GM21825 (cell line): ENCODE results near the gene FAM50A.
"Not testable (repeated sequence)": the region's sequence is repeated elsewhere in the genome, so short reads cannot be mapped to it uniquely, and the experiment has no call there.

Experiments used
- ATAC-seq: cut with Tn5 transposase; IDR thresholded peaks from one replicate; pipeline ENCODE4 v1.9.1; 2021; ENCODE audit warnings: mild to moderate bottlenecking, moderate library complexity; ENCODE audit not compliant: unreplicated experiment

FAM50A gene, protein sequence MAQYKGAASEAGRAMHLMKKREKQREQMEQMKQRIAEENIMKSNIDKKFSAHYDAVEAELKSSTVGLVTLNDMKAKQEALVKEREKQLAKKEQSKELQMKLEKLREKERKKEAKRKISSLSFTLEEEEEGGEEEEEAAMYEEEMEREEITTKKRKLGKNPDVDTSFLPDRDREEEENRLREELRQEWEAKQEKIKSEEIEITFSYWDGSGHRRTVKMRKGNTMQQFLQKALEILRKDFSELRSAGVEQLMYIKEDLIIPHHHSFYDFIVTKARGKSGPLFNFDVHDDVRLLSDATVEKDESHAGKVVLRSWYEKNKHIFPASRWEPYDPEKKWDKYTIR

DNA sequence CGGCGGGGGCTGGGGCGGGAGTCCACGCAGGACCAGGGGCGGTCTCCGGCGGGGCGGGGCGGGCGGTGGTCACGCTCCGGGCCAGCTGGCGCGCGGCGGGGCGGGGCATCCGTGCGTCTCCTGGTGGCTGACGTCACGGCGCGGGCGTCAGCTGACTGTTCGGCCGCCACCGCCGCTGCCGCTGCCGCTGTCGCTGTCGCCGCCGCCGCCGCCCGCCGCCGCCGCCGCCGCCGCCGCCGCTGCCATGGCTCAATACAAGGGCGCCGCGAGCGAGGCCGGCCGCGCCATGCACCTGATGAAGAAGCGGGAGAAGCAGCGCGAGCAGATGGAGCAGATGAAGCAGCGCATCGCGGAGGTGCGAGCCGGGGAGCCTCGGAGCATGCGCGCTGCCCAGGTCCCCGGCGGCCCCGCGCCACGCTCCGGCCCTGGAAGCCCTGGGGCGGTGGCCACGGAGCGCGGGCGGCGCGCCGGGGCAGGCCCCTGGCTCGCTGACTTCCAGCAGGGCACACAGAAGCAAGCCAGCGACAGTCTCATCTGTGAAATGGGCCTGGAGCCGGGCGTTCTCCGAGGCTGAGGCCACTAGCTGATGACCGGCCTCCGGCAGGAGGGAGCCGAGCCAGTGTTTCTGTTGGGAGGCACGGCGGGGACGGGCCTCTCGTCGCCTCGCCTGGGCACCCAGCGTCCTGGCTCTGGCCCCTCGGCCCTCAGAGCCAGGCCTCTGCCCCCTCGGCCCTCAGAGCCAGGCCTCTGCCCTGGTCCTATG, at the start of gene FAM50A:
Gene FAM50A (plus strand): TSS at position 150 of the 763 bp plus-strand sequence. CDS start 95 bp downstream, at position 245.
- peak; percentile 74 for ATAC-seq

DNA sequence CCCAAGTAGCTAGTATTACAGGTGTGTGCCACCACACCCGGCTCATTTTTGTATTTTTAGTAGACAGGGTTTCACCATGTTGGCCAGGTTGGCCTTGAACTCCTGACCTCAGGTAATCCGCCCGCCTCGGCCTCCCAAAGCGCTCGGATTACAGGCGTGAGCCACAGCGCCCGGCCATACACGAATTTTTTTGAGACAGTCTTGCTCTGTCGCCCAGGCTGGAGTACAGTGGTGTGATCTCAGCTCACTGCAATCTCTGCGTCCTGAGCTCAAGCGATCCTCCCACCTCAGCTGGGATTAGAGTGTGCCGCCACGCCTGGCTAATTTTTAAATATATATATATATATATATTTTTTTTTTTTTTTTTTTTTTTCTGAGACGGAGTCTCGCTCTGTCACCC, 47.6 kb upstream of the FAM50A start:
- not testable (repeated sequence) for ATAC-seq

DNA sequence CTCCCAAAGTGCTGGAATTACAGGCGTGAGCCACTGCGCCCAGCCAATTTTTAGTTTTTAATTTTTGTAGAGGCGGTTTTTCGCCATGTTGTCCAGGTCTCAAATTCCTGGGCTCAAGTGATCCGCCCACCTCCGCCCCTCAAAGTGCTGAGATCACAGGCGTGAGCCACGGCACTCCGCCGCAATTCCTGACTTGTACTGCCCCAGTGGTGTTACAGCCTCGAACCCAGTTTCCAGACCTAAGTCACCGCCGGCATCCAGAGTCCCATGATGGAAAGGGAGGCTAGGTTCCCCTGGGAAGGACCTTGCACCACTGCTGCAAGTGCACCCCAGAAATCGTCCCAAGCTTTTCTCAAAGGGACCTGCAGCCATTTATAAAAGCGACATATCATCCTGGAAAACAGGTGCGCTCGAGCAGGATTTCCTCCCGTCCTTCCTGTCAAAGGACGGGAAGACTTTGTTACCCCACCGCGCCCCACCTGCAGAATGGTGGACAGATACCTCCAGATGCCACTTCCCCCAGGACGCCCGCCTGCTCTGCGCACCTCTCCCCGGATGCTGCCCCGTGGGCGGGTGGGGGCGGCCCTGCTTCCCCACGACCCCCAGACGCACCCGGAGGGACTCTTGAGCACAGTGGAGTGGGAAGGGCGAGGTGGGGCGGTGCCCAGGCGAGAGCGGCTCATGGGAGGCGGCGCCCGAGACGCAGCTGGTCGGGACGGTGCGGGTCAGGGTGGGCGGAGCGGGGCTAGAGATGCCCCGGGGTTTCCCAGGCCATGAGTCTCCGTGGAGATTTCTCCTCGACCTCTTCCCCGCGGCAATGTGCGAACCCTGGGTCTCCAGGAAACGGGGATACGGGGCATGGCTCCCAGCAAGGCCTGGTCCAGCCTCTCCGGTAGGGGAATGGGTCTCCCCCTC, 46.7 kb upstream of the FAM50A start:
- ATAC-seq: peak; percentile 51

DNA sequence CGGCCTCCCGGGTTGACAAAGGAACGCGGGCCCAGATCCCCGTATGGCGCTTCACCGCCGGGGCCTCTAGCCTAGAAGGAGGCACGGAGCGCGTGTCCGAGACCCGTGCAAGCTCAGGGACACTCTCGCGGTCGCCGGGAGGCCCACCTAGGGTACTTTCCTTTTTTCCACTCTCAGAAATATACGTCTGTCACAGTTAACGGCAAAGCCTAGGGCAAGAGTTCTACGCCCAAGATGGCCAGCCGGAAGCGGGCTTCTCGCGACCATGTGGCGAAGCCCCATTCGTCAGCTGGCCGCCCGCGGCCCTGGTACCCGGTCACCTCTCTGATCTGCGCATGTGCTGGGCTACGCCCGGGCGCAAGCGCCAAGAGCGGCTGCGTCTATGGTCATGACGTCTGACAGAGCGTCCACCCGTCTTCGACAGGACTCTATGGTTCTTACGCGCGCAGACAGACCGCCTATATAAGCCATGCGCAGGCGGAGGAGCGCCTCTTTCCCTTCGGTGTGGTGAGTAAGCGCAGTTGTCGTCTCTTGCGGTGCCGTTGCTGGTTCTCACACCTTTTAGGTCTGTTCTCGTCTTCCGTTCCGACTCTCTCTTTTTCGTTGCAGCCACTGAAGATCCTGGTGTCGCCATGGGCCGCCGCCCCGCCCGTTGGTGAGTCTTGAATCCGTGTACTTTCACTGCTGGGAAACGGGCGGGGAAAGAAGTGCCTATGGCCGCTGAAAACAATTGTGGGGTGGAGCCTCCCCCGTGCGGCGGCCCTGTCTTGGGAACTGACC, 45.9 kb upstream of the FAM50A start, which contains the start of gene RPL10:
Gene RPL10 (plus strand): TSS at position 490 of the 780 bp plus-strand sequence. CDS start 143 bp downstream, at position 633.
- peak; percentile 68 for ATAC-seq

DNA sequence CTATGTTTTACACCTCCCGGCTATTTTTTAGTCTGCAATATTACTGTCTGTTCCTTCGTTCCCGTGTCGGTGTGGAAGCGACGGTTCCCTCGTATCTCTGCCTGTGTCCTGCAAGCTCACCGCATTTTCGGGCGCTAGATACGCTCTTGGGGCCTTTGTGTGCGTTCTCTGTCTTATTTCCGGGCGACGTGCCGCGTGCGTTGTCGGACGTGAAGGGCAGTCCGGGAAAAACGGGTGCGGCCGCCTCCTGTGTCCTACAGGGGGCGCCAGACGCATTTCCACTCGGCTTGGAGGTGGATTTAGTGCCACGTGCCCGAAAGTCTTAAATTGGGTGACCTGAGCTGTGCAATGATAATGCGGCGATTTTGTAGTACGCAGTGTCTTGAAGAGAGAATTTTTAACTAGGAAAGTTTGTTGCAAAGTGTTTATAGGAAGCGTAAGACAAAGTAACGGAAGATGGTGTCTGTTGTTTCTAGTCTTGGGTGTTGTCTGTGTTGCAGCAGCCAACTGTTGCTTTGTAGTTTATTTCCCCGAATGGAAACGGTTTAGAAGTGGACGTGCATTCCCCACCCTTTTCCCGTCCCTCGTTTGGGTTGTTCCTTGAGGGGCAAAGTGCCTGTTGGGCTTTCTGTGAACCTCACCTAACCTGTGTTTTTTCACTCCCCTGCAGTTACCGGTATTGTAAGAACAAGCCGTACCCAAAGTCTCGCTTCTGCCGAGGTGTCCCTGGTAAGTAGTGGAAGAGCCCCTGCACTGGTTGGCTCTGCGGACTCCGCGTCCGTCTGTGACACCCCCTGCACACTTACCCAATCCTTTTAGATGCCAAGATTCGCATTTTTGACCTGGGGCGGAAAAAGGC, 45.0 kb upstream of the FAM50A start:
- no peak for ATAC-seq

DNA sequence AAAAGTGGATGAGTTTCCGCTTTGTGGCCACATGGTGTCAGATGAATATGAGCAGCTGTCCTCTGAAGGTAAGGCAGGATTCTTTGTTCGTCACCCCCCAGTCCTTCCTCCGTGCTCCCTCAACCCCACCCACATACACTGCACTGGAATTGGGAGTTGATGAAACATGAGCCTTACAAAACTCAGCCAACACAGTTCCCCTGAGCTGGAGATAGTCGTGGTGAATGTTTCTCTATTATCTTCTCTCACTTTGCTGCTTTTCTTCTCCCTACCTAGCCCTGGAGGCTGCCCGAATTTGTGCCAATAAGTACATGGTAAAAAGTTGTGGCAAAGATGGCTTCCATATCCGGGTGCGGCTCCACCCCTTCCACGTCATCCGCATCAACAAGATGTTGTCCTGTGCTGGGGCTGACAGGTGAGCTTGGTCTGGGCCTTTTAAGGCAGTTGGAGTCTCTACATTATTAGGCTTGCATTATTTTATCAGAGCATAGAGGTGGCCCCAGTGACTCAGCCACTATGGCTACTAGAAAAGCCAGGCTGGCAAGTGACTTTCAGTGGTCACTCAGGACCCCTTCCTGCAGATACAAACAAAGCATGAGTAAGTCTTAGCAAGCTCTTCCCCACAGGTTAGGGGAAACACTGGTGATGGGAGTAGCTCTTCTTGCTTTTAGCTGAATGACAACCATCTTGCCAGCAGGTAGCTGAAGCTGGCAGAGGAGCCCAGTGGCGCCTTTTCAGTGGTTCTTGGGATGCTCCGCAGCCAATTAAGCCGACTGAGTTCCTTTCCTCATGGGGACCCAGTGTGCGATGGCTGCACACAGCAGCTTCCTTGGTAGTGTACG, 44.2 kb upstream of the FAM50A start:
- no peak for ATAC-seq

DNA sequence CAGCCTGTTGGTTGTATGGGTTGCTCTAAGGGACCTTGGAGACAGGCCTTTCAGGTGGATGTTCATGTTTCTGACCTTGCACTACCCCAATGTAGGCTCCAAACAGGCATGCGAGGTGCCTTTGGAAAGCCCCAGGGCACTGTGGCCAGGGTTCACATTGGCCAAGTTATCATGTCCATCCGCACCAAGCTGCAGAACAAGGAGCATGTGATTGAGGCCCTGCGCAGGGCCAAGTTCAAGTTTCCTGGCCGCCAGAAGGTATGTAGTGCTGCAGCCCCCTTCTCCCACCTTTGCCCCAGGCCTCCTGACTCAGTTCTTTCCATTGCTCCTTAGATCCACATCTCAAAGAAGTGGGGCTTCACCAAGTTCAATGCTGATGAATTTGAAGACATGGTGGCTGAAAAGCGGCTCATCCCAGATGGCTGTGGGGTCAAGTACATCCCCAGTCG, 43.5 kb upstream of the FAM50A start:
- not testable (repeated sequence) for ATAC-seq

DNA sequence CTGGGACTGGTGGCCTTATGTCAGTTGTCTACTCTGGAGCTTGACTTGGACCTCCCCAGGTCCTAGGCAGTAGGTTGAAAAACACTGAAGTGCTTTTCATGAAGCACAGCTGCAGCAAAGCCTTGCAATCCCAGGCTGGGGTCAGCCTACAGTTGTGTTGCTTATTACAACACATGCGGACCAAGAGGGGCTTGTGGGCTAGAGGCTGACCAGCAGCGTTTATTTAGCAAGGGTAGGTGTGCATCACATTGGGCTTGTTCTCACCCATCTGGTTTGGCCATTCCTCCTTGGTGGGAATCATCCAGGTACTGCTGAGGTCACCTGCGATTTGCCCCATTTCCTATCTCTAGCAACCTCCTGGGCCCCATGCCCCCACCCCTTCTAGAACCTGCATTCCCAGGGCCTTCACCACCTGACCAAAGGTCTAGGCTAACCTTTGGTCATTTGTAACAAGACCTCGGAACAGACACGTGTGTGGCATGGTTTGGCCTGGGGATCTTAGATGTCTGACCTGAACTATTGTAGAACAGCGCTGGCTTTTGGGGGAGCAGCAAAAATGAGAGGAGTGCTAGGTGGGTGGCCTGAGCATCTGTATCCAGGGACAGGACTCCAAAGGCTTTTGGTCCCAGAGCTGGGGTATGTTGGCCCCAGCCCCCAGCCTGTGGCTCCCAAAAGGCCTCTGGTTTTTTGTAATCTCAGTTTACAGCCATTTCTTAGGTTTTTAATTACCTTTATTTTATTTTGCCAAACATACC, 42.7 kb upstream of the FAM50A start:
- no peak for ATAC-seq

DNA sequence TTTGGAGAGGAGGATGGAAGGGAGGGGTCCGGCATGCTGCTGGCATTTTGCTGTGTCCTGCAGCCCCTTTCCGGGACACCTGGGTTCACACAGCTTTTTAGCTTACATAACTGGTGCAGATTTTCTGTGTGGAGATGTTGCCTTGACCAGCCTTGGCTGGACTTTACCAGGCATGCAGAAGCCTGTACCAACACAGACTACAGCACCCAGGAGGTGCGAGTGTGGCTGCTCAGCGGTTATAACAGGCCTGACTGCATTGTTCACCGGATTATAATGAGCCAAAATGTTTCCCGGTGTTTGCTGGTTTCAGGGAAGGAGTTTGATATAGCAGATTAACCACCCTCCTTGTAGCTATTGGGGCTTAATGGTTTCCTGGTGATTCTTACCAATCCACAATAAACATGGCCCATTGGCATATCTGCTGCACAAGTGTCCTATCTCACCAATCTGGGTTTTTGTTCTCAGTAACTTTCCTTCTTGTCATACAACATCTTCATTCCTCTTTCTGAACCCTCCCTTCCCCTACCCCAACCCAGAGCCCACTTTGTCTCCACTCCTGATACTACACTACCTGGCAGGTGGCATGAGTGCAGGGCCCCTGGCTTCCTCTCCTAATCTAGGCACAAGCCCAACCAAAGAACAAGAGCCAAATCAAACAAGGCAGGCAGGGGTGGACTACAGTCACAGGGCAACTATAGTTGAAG, 41.9 kb upstream of the FAM50A start:
- ATAC-seq: no peak

DNA sequence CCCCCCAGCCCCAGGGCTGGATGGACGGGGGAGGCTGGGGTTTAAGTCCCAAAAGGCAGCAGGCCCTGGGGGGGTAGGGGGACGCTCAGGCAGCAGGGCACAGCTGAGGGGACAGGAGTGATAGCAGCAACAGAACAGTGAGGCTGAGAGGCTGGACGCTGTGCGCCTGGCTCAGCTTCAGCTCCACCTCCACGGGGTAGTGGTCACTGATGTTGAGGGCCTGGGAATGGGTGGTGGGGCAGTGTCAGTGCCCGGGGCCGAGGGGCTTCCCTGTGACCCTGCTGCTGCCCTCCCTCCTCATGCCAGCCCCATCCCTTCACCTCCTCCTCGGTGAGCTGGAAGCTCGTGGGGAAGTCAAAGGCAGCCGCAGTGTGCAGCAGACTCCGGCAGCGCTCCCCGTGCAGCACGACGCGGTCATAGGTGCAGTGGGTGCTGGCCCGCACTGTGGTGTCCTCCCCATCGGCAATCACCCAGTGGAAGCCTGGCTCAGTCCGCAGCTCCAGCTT, 41.3 kb upstream of the FAM50A start:
- no peak for ATAC-seq

DNA sequence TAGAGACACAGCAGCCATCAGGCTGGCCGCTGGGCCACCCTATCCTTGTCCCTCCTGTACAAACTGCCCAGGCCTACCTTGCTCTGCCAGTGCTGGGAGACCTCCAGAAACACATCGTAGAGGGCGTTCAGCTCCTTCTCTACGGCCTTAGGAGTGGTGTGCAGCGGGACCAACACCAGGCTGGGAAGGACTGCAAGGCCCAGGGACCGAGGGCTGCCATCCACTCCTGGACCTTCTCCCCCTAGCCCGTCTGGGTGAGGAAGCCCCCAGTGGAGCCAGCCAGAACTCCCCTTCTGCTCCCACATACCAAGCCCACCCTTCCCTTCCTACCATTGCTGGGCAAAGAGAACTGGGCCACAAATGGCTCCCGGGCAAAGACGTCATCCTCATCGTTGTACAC, 40.7 kb upstream of the FAM50A start:
- ATAC-seq: no peak

DNA sequence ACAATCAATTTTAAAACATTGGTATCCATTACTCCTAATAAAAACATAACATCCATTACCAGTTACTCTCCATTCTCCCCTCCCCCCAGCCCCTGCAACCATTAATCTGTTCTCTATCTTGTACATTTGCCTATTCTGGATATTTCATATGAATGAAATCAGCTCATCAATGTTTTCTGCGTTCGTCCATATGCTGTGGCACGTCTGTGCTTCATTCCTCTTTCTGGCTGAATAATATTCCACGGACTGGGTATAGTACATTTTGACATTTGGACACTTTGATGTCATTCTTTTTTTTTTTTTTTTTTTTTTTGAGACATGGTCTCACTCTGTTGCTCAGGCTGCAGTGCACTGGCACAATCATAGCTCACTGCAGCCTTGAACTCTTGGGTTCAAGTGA, 40.1 kb upstream of the FAM50A start:
- no peak for ATAC-seq

DNA sequence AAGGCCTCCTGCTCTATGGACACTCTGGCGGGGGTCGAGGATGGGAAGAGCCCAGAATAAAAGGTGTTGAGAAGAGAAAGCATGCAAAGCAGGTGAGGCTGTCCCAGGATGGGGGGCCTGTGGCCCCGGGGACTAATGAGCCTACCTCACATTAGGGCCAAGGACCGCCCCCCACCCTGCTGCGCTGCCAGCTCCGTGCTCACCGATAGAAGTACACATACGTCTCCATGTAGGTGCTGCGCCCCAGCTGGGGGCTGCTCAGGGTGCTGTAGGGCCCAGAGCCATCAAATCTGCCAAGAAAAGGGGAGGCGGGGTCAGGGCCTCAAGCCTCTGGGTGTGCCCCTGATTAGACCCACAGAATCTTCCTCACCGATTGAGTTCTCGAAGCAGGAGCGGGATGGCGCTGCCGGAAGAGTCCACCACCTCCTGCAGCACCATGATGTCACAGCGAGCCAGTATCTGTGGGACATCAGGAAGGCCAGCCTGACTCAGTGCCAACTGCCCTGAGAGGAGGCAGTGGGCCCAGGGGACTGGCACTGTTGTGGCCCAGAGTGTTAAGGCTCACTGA, 39.2 kb upstream of the FAM50A start:
- ATAC-seq: no peak

DNA sequence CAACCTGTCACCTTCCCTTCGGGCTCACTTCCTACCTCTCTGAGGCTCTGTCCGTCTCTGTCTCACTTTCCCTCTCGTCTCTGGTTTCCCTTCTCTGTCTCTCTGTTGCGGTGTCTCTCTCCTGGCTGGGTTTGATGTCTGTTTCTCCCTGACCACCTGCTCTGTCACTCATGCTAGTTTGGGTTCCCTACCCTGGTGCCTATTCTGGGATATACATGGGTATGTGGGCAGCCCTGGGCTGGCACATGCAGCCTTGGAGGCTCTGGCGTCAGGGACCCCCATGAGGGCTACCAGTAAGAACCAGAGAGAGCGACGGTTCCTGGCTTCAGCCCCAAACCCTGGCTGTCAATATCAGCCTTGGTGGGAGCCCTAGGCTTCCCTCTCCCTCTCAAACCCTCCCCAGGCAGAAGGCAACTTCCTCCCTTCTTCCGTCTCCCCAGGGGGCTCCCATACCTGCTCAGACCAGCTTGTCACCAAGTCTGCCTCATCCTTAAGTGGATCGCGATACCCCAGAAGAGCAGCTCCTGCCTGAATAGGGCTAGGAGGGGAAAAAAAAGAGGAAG, 35.2 kb upstream of the FAM50A start:
- ATAC-seq: no peak

DNA sequence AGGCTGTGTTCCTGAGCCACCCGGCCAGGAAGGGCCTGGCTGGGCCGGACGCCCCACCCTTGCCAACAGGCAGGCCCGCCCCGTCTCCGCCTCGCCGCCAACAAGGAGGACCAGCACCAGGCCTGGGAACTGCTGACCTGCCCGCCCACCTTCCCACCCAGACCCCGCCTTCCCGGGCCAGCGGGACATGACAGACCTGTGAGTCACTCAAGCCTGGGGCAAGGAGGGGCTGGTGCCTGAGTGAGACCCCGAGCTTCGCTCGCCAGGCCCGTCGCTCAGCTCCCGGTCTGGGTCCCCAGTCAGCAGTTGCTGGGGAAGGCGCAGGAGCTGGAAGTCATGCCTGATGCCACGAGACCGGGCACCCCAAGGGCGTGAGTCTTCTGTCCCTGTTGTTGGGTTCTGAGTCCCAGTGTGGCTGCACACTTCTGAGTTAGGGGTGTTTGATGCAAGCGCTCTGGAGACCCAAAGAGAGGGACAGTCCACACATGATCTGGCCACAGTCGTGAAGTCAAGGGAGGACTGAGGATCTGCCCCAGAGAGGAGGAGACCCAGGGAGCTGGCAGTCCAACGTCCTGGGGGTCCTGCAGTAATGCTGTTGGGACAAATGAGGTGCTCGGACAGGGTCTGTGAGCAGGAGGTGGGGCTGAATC, 34.6 kb upstream of the FAM50A start, which contains the start of gene DNASE1L1:
Gene DNASE1L1 (minus strand): TSS at position 33 of the 650 bp plus-strand sequence. CDS start 3,686 bp downstream, outside the sequence.
- no peak for ATAC-seq

DNA sequence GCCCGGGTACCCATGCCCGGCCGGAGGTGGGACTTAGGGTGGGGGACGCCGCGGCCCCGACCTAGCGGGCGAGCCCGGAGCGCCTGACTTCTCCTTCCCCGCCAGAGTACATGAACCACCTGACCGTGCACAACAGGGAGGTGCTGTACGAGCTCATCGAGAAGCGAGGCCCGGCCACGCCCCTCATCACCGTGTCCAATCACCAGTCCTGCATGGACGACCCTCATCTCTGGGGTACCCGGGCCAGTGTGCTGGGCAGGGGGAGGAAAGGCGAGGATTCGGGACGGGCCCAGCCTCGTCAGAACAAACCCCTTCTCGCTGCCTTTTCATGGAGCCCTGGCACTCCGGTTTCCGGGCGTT, 32.0 kb upstream of the FAM50A start:
- no peak for ATAC-seq
